ENCODE data around the gene KIF16B. TPM values are rescaled to one million over a fixed set of nuclear protein-coding genes. Genes with fewer than 3 reads are reported as not detected.

KIF16B gene
- total RNA-seq, 1 donor from 2014 or later, result 9.1 TPM

GRCh38 chr20:16415071-16416053 lies 157.9 kb downstream of the KIF16B start:
- Mint-ChIP-seq H3K36me3 (ENCODE audit: low read depth) (peaks cover 63% of the 10 kb centered on the region), H3K4me3 (no peak overlapping the region), H3K9me3 (peaks cover 11% of the 10 kb centered on the region), H3K4me1 (no peaks in the 10 kb centered on the region), H3K27ac (no peak overlapping the region), H3K27me3 (no peaks in the 10 kb centered on the region)
- ATAC-seq (ENCODE audit: low read depth) (no peak), DNase-seq (no peak)
- TF ChIP-seq, protein P1, sequence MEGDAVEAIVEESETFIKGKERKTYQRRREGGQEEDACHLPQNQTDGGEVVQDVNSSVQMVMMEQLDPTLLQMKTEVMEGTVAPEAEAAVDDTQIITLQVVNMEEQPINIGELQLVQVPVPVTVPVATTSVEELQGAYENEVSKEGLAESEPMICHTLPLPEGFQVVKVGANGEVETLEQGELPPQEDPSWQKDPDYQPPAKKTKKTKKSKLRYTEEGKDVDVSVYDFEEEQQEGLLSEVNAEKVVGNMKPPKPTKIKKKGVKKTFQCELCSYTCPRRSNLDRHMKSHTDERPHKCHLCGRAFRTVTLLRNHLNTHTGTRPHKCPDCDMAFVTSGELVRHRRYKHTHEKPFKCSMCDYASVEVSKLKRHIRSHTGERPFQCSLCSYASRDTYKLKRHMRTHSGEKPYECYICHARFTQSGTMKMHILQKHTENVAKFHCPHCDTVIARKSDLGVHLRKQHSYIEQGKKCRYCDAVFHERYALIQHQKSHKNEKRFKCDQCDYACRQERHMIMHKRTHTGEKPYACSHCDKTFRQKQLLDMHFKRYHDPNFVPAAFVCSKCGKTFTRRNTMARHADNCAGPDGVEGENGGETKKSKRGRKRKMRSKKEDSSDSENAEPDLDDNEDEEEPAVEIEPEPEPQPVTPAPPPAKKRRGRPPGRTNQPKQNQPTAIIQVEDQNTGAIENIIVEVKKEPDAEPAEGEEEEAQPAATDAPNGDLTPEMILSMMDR (IDR thresholded peaks at IDR 0.05), result no peak
- intact Hi-C loops (cut with micrococcal nuclease), result no loop called here
- ChIA-PET POLR2A (no interaction called here), CTCF (no interaction called here)

- CTCF ChIA-PET, result no interaction called here
- Mint-ChIP-seq H3K27ac (no peak overlapping the region), H3K4me3 (no peak overlapping the region), H3K4me1 (no peaks in the 10 kb centered on the region), H3K9me3 (peaks cover 11% of the 10 kb centered on the region), H3K27me3 (no peaks in the 10 kb centered on the region), H3K36me3 (ENCODE audit: low read depth) (peaks cover 49% of the 10 kb centered on the region)
- no peak for ATAC-seq (ENCODE audit: low read depth)
- intact Hi-C loops (cut with micrococcal nuclease), result no loop called here
- POLR2A ChIA-PET, result no interaction called here
- TF ChIP-seq, protein P1 (IDR thresholded peaks at IDR 0.05), result no peak
- DNase-seq, result no peak
These were observed 160.3 kb downstream of the KIF16B start for GRCh38 chr20:16412906-16413305.

GRCh38 chr20:16411361-16411760 lies 161.9 kb downstream of the KIF16B start:
- H3K9me3 Mint-ChIP-seq, result peaks cover 11% of the 10 kb centered on the region
- H3K36me3 Mint-ChIP-seq (ENCODE audit: low read depth), result peaks cover 39% of the 10 kb centered on the region
- TF ChIP-seq, protein P1 (IDR thresholded peaks at IDR 0.05), result no peak
- intact Hi-C loops (cut with micrococcal nuclease), result no loop called here
- ChIA-PET CTCF (no interaction called here), POLR2A (interaction anchor here (0.6 kb wide), 1 partner anchor 37 kb away, joined by 4 read pairs; no protein-coding TSS in a partner anchor)
- no peaks in the 10 kb centered on the region for H3K4me1 Mint-ChIP-seq
- ATAC-seq (ENCODE audit: low read depth) (no peak), DNase-seq (no peak)
- H3K27ac Mint-ChIP-seq, result no peak overlapping the region
- H3K27me3 Mint-ChIP-seq, result no peaks in the 10 kb centered on the region
- H3K4me3 Mint-ChIP-seq, result no peak overlapping the region

- DNase-seq (no peak), ATAC-seq (ENCODE audit: low read depth) (no peak)
- intact Hi-C loops (cut with micrococcal nuclease), result no loop called here
- H3K4me3 Mint-ChIP-seq, result no peak overlapping the region
- H3K27ac Mint-ChIP-seq, result no peak overlapping the region
- peaks cover 11% of the 10 kb centered on the region for H3K9me3 Mint-ChIP-seq
- peaks cover 41% of the 10 kb centered on the region for H3K36me3 Mint-ChIP-seq (ENCODE audit: low read depth)
- TF ChIP-seq, protein P1 (IDR thresholded peaks at IDR 0.05), result no peak
- H3K4me1 Mint-ChIP-seq, result no peaks in the 10 kb centered on the region
- POLR2A ChIA-PET, result no interaction called here
- H3K27me3 Mint-ChIP-seq, result no peaks in the 10 kb centered on the region
- CTCF ChIA-PET, result no interaction called here
These were observed 162.6 kb downstream of the KIF16B start for GRCh38 chr20:16410626-16411025.

- DNase-seq, result no peak
- ChIA-PET CTCF (no interaction called here), POLR2A (no interaction called here)
- Mint-ChIP-seq H3K36me3 (ENCODE audit: low read depth) (peaks cover 45% of the 10 kb centered on the region), H3K27me3 (no peaks in the 10 kb centered on the region), H3K4me1 (no peaks in the 10 kb centered on the region), H3K27ac (no peak overlapping the region), H3K4me3 (no peak overlapping the region), H3K9me3 (peaks cover 11% of the 10 kb centered on the region)
- intact Hi-C loops (cut with micrococcal nuclease), result no loop called here
- no peak for ATAC-seq (ENCODE audit: low read depth)
- TF ChIP-seq, protein P1 (IDR thresholded peaks at IDR 0.05), result no peak
These were observed 164.3 kb downstream of the KIF16B start for GRCh38 chr20:16408981-16409380.

All from activated B cell treated with CpG ODN at 0.5 μM for 24 hours (primary cell).